Caco-2 (cell line): ENCODE results near the gene MOK. TPM values are rescaled to one million over a fixed set of nuclear protein-coding genes. Genes with fewer than 3 reads are reported as not detected.

Source experiments
- BruUV-seq: library from RNA; stranded (reverse); fragments of 400-500 nt; replicated peaks from 2 replicates; lab custom pipeline; 2021; lab: Mats Ljungman, UMichigan
- CTCF ChIA-PET: fragments of 300-600 bp; sonication (Branson Sonifier 250); formaldehyde crosslinking; loops from one replicate; lab custom pipeline; 2022; ENCODE audit warnings: antibody characterized with exemption; lab: Charles Lee
- POLR2A ChIA-PET: fragments of 300-600 bp; sonication (Branson Sonifier 250); formaldehyde crosslinking; loops from one replicate; lab custom pipeline; 2022; ENCODE audit warnings: antibody characterized with exemption; lab: Charles Lee
- DNase-seq, 2 experiments: peaks; one replicate each; pipeline versions ENCODE4 v3.0.0 to v3.0.0-alpha.2; 2020 to 2022
- H3K27me3 ChIP-seq: replicated peaks from 2 replicates; pipeline ENCODE4 v1.6.0; 2011; ENCODE audit warnings: low read length; ENCODE audit not compliant: control insufficient read depth, insufficient read depth
- H3K36me3 ChIP-seq: 2 replicates; pipeline ENCODE4 v1.5.1; 2011; ENCODE audit warnings: low read length; ENCODE audit not compliant: control insufficient read depth, insufficient read depth
- H3K4me1 ChIP-seq: fragments of 250-450 bp; sonication (Bioruptor Pico); 2 replicates; pipeline ENCODE4 v1.5.1; 2020; ENCODE audit warnings: mild to moderate bottlenecking
- H3K4me3 ChIP-seq: 2 replicates; pipeline ENCODE4 v1.5.1; 2011; ENCODE audit warnings: low read depth, mild to moderate bottlenecking, control low read depth, low read length
- H3K9me3 ChIP-seq: fragments of 250-450 bp; sonication (Bioruptor Pico); 2 replicates; pipeline ENCODE4 v1.5.1; 2020; ENCODE audit warnings: mild to moderate bottlenecking, moderate library complexity
- H3K27ac Mint-ChIP-seq: one replicate; pipeline ENCODE4 v1.8.0; 2022; ENCODE audit warnings: mixed read lengths; ENCODE audit not compliant: unreplicated experiment
- H3K27me3 Mint-ChIP-seq: one replicate; pipeline ENCODE4 v1.8.0; 2022; ENCODE audit warnings: mixed read lengths; ENCODE audit not compliant: insufficient read depth, unreplicated experiment
- H3K36me3 Mint-ChIP-seq: one replicate; pipeline ENCODE4 v1.8.0; 2022; ENCODE audit warnings: mild to moderate bottlenecking, mixed read lengths; ENCODE audit not compliant: insufficient read depth, unreplicated experiment
- H3K4me1 Mint-ChIP-seq: one replicate; pipeline ENCODE4 v1.8.0; 2022; ENCODE audit warnings: low read depth, mixed read lengths; ENCODE audit not compliant: unreplicated experiment
- H3K4me3 Mint-ChIP-seq: one replicate; pipeline ENCODE4 v1.8.0; 2022; ENCODE audit warnings: mild to moderate bottlenecking, moderate library complexity, mixed read lengths; ENCODE audit not compliant: unreplicated experiment
- H3K9me3 Mint-ChIP-seq: one replicate; pipeline ENCODE4 v1.8.0; 2022; ENCODE audit warnings: mixed read lengths; ENCODE audit not compliant: unreplicated experiment
- CTCF ChIP-seq, 2 experiments: fragments of 200-600 bp in 1 of 2; IDR thresholded peaks; 1 replicate in 1 of 2; 2 replicates in 1 of 2; pipeline versions ENCODE4 v1.5.1 to v1.8.0; 2011 to 2022; ENCODE audit warnings: antibody characterized with exemption in 1 of 2, control low read depth in 1 of 2, inconsistent platforms in 1 of 2, low read depth in 1 of 2, low read length in 1 of 2, mild to moderate bottlenecking in 1 of 2, moderate library complexity in 1 of 2; ENCODE audit not compliant: insufficient read depth in 1 of 2, severe bottlenecking in 1 of 2, unreplicated experiment in 1 of 2
- intact Hi-C: fragments of 100-400 bp; cut with micrococcal nuclease; formaldehyde crosslinking; loops from one replicate; pipeline ENCODE4 v1.10.0; 2022; ENCODE audit not compliant: unreplicated experiment
- total RNA-seq: library from RNA; stranded (reverse); gene quantifications from 2 replicates; pipeline ENCODE4 v1.2.3, GENCODE V29; 2022

Gene MOK
- total RNA-seq, 1 experiment from 2014 or later: 1.4 TPM

GRCh38 chr14:102345232-102345631, 40.3 kb upstream of the MOK start:
- no peak for DNase-seq
- no peak overlapping the region for H3K4me3 Mint-ChIP-seq
- Histone ChIP-seq H3K4me1 (no peaks in the 10 kb centered on the region), H3K27me3 (no peaks in the 10 kb centered on the region), H3K4me3 (no peak overlapping the region), H3K36me3 (no peaks in the 10 kb centered on the region), H3K9me3 (no peaks in the 10 kb centered on the region)
- intact Hi-C loops: no loop called here
- peaks cover 38% of the 10 kb centered on the region for H3K36me3 Mint-ChIP-seq
- TF ChIP-seq CTCF (IDR thresholded peaks at IDR 0.05; ENCODE audit: insufficient read depth in 1 of 2, low read depth in 1 of 2, low read length in 1 of 2, severe bottlenecking in 1 of 2, unreplicated experiment in 1 of 2): no peak
- no peaks in the 10 kb centered on the region for H3K27me3 Mint-ChIP-seq
- no TSS peak for BruUV-seq
- H3K4me1 Mint-ChIP-seq: no peaks in the 10 kb centered on the region
- CTCF ChIA-PET: no interaction called here
- no peak overlapping the region for H3K27ac Mint-ChIP-seq
- POLR2A ChIA-PET: no interaction called here
- no peaks in the 10 kb centered on the region for H3K9me3 Mint-ChIP-seq

- H3K27me3 ChIP-seq: no peaks in the 10 kb centered on the region
- TF ChIP-seq CTCF (IDR thresholded peaks at IDR 0.05; ENCODE audit: insufficient read depth in 1 of 2, low read depth in 1 of 2, low read length in 1 of 2, severe bottlenecking in 1 of 2, unreplicated experiment in 1 of 2): no peak
- ChIA-PET CTCF (no interaction called here), POLR2A (no interaction called here)
- no peaks in the 10 kb centered on the region for H3K27me3 Mint-ChIP-seq
- no TSS peak for BruUV-seq
- no peak for DNase-seq
- H3K27ac Mint-ChIP-seq: no peak overlapping the region
- intact Hi-C loops: no loop called here
- H3K4me1 Mint-ChIP-seq: no peaks in the 10 kb centered on the region
- no peaks in the 10 kb centered on the region for H3K9me3 ChIP-seq
- H3K36me3 ChIP-seq: no peaks in the 10 kb centered on the region
- no peaks in the 10 kb centered on the region for H3K9me3 Mint-ChIP-seq
- no peak overlapping the region for H3K4me3 ChIP-seq
- peaks cover 36% of the 10 kb centered on the region for H3K36me3 Mint-ChIP-seq
- no peak overlapping the region for H3K4me3 Mint-ChIP-seq
- no peaks in the 10 kb centered on the region for H3K4me1 ChIP-seq
These were observed 39.5 kb upstream of the MOK start for GRCh38 chr14:102344485-102344884.

- H3K27ac Mint-ChIP-seq: no peak overlapping the region
- H3K36me3 Mint-ChIP-seq: peaks cover 36% of the 10 kb centered on the region
- H3K4me3 Mint-ChIP-seq: no peak overlapping the region
- ChIA-PET CTCF (interaction anchor here (0.5 kb wide), 1 partner anchor 14 kb away, joined by 7 read pairs; no protein-coding TSS in a partner anchor), POLR2A (no interaction called here)
- no peaks in the 10 kb centered on the region for H3K9me3 Mint-ChIP-seq
- TF ChIP-seq CTCF (IDR thresholded peaks at IDR 0.05; ENCODE audit: insufficient read depth in 1 of 2, low read depth in 1 of 2, low read length in 1 of 2, severe bottlenecking in 1 of 2, unreplicated experiment in 1 of 2): no peak
- Histone ChIP-seq H3K9me3 (no peaks in the 10 kb centered on the region), H3K36me3 (no peaks in the 10 kb centered on the region), H3K4me3 (no peak overlapping the region), H3K27me3 (no peaks in the 10 kb centered on the region), H3K4me1 (no peaks in the 10 kb centered on the region)
- BruUV-seq: no TSS peak
- no peak for DNase-seq
- H3K27me3 Mint-ChIP-seq: no peaks in the 10 kb centered on the region
- no peaks in the 10 kb centered on the region for H3K4me1 Mint-ChIP-seq
- intact Hi-C loops: no loop called here
These were observed 39.1 kb upstream of the MOK start for GRCh38 chr14:102344084-102344483.
